ENCODE data around the gene TNNT3.

The TNNT3 gene

DNA sequence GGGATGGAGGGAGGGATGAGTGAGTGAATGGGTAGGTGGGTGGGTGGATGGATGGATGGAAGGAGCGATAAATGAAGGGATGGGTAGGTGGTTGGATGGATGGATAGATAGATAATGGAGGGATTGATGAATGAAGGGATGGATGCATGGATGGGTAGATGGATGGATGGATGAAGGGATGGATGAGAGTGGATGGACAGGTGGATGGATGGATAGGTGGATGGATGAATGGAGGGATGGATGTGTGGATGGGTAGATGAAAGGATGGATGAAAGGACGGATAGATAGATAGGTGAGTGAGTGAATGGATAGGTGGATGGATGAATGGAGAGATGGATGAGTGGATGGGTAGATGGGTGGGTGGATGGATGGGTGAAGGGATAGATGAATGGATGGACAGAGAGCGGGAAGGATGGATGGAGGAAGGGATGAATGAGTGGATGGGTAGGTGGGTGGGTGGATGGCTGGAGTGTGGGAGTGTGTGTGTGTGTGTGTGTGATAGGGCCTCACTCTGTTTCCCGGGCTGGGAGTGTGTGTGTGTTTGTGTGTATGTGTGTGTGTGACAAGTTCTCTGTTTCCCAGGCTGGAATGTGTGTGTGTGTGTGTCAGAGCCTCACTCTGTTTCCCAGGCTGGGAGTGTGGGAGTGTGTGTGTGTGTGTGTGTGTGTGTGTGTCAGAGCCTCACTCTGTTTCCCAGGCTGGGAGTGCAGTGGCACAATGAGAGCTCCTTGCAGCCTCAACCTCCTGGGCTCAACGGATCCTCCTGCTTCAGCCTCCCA lies 25.7 kb upstream of the TNNT3 start:
- H3F3A ChIP-seq (ENCODE audit: insufficient read depth) = no peaks in the 10 kb centered on the region

GRCh38 chr11:1894759-1895158 lies 24.7 kb upstream of the TNNT3 start:
- Histone ChIP-seq H3K4me2 (ENCODE audit: low read depth, low read length, poor library complexity, severe bottlenecking) (no peak overlapping the region), H3F3A (ENCODE audit: insufficient read depth) (no peaks in the 10 kb centered on the region), H3K79me2 (ENCODE audit: insufficient read depth, low read length) (no peaks in the 10 kb centered on the region), H3K9me2 (replicated peaks; ENCODE audit: insufficient read depth, low read length) (no peaks in the 10 kb centered on the region), H4K20me1 (ENCODE audit: low read depth, low read length) (no peaks in the 10 kb centered on the region), H2AFZ (ENCODE audit: low read depth, low read length, severe bottlenecking) (no peak overlapping the region), H3K9me3 (ENCODE audit: insufficient read depth, low read length) (no peaks in the 10 kb centered on the region), H3K4me3 (ENCODE audit: insufficient read depth, low read length, poor library complexity, severe bottlenecking) (no peak overlapping the region), H3K36me3 (ENCODE audit: low read length) (no peaks in the 10 kb centered on the region), H3K9ac (ENCODE audit: low read length) (no peak overlapping the region), H3K27me3 (ENCODE audit: low read length) (no peaks in the 10 kb centered on the region), H3K27ac (ENCODE audit: low read depth, low read length) (no peak overlapping the region)
- no peak for TF ChIP-seq EZH2phosphoT487 (conservative IDR thresholded peaks at IDR 0.05; ENCODE audit: low read length)
- TF ChIP-seq CTCF (IDR thresholded peaks at IDR 0.05; ENCODE audit: insufficient read depth, low read length, poor library complexity, severe bottlenecking) = no peak

More for the DNA sequence above, 25.7 kb upstream of the TNNT3 start:
- no peaks in the 10 kb centered on the region for H3K36me3 ChIP-seq (ENCODE audit: low read length)
- no peaks in the 10 kb centered on the region for H3K9me2 ChIP-seq (replicated peaks; ENCODE audit: insufficient read depth, low read length)
- H3K27me3 ChIP-seq (ENCODE audit: low read length) = no peaks in the 10 kb centered on the region
- no peaks in the 10 kb centered on the region for H3K9me3 ChIP-seq (ENCODE audit: insufficient read depth, low read length)
- H3K79me2 ChIP-seq (ENCODE audit: insufficient read depth, low read length) = no peaks in the 10 kb centered on the region
- no peak overlapping the region for H3K4me2 ChIP-seq (ENCODE audit: low read depth, low read length, poor library complexity, severe bottlenecking)
- H3K27ac ChIP-seq (ENCODE audit: low read depth, low read length) = no peak overlapping the region
- no peaks in the 10 kb centered on the region for H4K20me1 ChIP-seq (ENCODE audit: low read depth, low read length)
- no peak overlapping the region for H2AFZ ChIP-seq (ENCODE audit: low read depth, low read length, severe bottlenecking)
- no peak for TF ChIP-seq CTCF (IDR thresholded peaks at IDR 0.05; ENCODE audit: insufficient read depth, low read length, poor library complexity, severe bottlenecking)
- no peak for TF ChIP-seq EZH2phosphoT487 (conservative IDR thresholded peaks at IDR 0.05; ENCODE audit: low read length)
- no peak overlapping the region for H3K9ac ChIP-seq (ENCODE audit: low read length)
- no peak overlapping the region for H3K4me3 ChIP-seq (ENCODE audit: insufficient read depth, low read length, poor library complexity, severe bottlenecking)

- Histone ChIP-seq H3K36me3 (ENCODE audit: low read length) (no peaks in the 10 kb centered on the region), H3K4me2 (ENCODE audit: low read depth, low read length, poor library complexity, severe bottlenecking) (no peak overlapping the region), H3K9me2 (replicated peaks; ENCODE audit: insufficient read depth, low read length) (no peaks in the 10 kb centered on the region), H3K4me3 (ENCODE audit: insufficient read depth, low read length, poor library complexity, severe bottlenecking) (no peak overlapping the region), H2AFZ (ENCODE audit: low read depth, low read length, severe bottlenecking) (no peak overlapping the region), H3K9ac (ENCODE audit: low read length) (no peak overlapping the region), H3K27me3 (ENCODE audit: low read length) (no peaks in the 10 kb centered on the region), H3F3A (ENCODE audit: insufficient read depth) (no peaks in the 10 kb centered on the region), H3K9me3 (ENCODE audit: insufficient read depth, low read length) (no peaks in the 10 kb centered on the region), H4K20me1 (ENCODE audit: low read depth, low read length) (no peaks in the 10 kb centered on the region), H3K79me2 (ENCODE audit: insufficient read depth, low read length) (no peaks in the 10 kb centered on the region), H3K27ac (ENCODE audit: low read depth, low read length) (no peak overlapping the region)
- TF ChIP-seq EZH2phosphoT487 (conservative IDR thresholded peaks at IDR 0.05; ENCODE audit: low read length) (no peak), CTCF (IDR thresholded peaks at IDR 0.05; ENCODE audit: insufficient read depth, low read length, poor library complexity, severe bottlenecking) (no peak)
Measured at GRCh38 chr11:1896468-1896867, 23.0 kb upstream of the TNNT3 start.

Measured in SU-DHL-6 (cell line).